Limb (tissue), 2 donors: ENCODE measurements around the gene PALS2.

ENCODE experiments used
- DNase-seq, 2 donors: peaks; one replicate each; pipeline ENCODE4 v3.0.0-alpha.2; 2016; ENCODE audit errors: extremely low spot score in 2 of 2

PALS2 gene, protein sequence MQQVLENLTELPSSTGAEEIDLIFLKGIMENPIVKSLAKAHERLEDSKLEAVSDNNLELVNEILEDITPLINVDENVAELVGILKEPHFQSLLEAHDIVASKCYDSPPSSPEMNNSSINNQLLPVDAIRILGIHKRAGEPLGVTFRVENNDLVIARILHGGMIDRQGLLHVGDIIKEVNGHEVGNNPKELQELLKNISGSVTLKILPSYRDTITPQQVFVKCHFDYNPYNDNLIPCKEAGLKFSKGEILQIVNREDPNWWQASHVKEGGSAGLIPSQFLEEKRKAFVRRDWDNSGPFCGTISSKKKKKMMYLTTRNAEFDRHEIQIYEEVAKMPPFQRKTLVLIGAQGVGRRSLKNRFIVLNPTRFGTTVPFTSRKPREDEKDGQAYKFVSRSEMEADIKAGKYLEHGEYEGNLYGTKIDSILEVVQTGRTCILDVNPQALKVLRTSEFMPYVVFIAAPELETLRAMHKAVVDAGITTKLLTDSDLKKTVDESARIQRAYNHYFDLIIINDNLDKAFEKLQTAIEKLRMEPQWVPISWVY

GRCh38 chr7:24572997-24573553 lies at the start of gene PALS2:
Gene PALS2 (plus strand): TSS chr7:24573452. CDS start chr7:24623668, 50,216 bp downstream.
- DNase-seq = peak; percentile 72 to 91

DNA sequence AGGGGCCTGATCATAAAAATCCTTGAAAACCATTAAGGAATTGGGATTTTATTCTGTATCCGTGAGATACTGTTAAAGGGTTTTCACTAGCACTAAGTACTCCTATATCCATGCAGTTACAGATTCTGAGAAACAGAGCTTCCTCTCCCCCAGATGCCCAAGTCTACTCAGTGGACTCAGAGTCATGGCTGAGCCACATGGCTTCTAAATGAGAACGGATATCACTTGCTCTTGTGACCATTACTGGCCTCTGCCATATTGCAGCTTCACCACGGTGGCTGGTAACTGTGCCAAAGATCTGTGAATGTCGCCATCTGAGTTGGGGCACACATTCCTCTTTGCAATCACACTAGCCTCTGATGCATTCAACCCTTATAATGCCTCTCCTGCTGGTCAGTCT lies 42.0 kb upstream of the PALS2 start:
- no peak for DNase-seq

DNA sequence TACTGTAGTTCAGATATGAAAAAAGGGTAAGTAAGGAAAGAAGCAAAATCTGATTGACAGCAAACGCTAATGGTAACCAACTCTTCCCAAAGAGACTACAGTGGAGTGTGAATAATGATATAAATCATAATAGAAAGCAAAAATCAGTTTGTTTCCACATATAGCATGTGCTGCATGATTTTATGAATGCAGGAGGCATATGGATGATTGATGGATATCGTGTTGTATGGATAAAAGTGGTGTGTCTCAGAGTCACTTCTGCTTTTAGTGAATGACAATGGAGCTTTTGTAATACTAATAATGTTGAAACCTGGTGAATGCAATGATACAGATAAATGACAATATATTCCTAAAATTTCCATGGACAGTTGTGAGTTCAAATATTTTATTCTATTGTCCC lies 36.6 kb upstream of the PALS2 start:
- DNase-seq = no peak

DNA sequence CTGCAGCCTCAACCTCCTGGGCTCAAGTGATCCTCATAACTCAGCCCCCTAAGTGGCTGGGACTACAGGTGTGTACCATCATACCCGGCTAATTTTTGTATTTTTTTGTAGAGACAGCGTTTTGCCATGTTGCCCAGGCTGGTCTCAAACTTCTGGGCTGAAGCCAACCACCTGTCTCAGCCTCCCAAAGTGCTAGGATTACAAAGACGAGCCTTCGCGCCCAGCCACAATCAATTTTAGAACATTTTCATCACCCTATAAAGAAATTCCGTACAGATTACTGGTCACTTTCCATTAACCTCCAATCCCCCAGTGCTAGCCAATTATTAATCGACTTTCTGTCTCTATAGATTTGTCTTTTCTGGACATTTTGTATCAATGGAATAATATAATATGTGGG lies 32.3 kb upstream of the PALS2 start:
- DNase-seq = no peak

GRCh38 chr7:24545215-24545614 lies 28.0 kb upstream of the PALS2 start:
- no peak for DNase-seq

- no peak for DNase-seq
Measured at GRCh38 chr7:24548390-24548789, 24.9 kb upstream of the PALS2 start.

GRCh38 chr7:24549991-24550390 lies 23.3 kb upstream of the PALS2 start:
- no peak for DNase-seq

GRCh38 chr7:24555184-24555583 lies 18.1 kb upstream of the PALS2 start:
- no peak for DNase-seq

- peak in 1 of 2 donors; percentile 3 for DNase-seq
Measured at GRCh38 chr7:24555719-24556118, 17.5 kb upstream of the PALS2 start.

DNA sequence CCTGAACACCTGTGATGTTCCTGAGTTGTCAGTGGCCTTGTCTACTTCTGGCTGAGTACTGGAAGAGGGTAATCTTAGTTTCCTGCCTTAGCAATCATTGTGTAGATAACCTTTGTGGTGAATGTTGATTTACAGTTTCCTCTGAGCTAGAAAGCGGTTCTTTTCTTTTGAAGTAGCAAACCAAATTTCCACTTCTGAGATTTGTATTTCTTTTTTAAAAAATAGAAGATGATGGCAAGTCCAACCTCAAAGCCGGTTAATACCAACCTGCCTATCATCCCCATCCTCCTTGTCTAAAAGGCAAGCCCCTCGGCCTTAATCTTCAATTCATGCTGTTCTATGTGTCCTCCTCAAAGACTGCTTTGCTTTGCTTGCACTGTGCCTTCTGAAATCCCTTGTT lies 12.5 kb upstream of the PALS2 start:
- DNase-seq = no peak

DNA sequence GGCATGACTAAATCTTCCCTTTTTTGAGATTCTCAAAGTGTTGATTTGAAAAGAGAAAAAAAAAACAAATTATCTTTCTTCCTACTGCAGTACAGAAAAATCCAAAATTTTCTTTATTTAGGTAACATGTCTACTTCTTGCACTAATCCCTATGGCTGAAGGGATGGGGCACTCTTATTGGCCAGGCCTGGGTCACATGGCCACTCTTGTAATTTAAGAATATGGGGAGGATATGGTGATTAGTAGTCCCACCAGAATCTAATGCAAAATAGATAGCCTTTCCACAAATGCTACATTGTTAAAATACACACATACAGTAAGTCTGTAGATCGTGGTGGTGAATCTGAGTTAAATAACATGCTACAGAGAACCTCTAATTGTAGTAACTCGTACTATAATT lies 7.0 kb upstream of the PALS2 start:
- DNase-seq = no peak

- no peak for DNase-seq
Measured at GRCh38 chr7:24570983-24571382, 2.3 kb upstream of the PALS2 start.

DNA sequence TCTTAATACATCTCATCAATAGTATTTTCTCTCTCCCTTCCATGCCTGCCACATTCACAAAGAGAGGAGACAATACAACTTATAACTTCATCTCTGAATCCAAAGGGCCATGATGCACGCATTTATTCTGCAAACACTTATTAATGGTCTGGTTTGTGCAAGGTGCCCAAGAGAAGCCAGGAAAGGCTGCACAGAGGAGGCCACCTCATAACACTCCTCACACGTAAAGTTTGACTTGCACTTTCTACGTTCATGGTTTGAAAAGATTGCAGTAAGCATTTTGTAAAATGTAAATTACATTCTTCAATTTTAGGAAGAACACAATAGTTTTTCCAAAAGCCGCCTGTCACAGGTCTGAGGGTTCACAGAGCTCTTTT lies 1.2 kb upstream of the PALS2 start:
- DNase-seq = no peak

GRCh38 chr7:24572393-24572996 lies 757 bp upstream of the PALS2 start:
- DNase-seq = peak; percentile 17 to 61

DNA sequence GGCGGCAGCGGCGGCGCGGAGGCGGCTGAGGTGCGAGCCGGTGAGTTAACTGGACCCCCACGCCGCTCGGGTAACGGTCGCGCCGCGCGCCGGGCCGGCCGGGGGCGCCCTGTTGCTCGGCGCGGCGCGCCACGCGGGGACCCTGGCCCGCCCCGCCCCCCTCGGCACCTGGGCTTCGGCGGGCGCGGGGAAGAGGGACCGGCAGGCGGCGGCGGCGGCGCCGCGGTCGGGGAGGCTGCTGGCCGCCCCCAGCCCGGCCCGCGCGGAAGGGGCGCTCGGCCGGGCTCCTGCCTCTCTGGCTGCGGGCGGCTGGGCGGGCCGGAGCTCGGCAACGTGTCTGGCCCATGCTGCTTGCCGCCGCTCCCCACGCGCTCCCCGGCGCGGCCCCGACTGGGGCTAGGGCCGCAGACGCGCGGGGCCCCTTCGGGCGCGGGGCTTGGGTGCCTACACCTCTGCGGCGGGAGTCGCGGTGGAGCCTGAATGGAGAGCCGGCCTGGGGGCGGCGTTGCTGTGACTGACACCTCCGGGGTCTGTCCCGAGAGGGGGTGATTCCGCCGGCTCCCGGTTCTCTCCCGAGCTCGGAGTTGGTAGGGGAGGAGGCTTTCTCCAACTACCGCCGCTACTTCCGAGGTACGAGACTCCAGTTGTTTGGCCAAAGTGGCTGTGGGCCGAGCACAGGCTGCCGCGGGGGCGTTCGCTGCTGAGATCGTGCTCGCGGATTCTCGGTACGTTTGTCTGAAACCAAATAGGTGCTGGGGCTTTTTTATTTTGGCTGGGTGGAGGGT lies 494 bp downstream of the PALS2 start:
- peak; percentile 49 to 78 for DNase-seq

GRCh38 chr7:24574386-24574785 lies 1.1 kb downstream of the PALS2 start:
- DNase-seq = peak in 1 of 2 donors; percentile 6

DNA sequence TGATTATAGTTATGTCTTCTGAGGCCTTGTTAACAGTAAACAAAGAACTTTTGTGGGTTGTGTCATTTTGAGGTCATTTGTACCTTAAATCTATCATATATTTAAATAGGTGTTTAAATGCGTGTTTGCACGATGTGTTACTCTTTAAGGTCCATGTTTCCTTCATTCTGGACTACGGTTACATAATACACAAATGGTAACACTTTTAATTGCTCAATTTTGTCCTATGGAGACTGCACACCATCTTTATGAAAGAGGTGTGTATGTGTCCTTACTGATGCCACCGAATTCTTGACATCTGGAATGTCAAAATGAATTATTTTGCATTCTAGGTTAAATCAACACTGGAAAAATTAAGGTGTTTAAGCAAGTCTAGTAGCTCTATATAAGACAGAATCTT lies 1.7 kb downstream of the PALS2 start:
- DNase-seq = no peak

DNA sequence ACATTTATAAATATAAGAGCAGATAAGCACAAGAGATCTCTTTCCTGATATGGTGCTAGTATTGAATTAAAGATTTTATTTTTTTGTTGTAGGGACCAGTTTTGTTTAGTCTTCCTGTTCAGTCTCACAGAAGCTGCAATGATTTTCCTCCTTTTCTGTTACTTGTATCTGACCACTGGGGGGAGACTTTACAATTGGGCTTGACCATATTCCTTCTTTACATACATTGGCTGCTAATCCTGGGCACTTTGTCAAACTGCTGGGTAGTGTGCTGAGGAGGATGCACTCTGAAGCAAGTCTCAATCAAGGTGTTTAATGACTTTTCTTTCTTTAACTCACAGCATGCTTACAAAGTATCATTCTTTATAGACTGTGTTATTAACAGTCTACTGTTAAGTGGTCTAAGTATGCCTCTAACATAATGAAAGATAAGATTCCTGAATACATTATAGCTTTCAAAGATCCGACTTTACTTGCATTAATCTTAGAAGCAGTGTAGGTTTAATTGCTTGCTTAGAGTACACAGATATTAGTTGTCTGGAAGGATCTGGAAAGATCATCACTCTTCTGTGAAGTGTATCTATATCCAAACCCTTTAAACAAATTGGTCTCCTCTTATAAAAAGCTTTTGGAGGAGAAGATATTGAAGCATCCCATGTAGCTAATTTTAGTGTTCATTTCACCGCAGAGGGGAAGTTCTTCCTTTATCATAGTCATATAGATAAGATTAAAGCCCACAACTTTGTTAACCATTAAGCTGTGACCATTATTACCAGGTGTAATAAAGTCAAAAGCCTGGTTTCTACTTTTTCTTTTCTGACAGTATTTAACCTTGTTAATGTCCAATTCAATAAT lies 3.1 kb downstream of the PALS2 start:
- DNase-seq = peak; percentile 31 to 87

DNA sequence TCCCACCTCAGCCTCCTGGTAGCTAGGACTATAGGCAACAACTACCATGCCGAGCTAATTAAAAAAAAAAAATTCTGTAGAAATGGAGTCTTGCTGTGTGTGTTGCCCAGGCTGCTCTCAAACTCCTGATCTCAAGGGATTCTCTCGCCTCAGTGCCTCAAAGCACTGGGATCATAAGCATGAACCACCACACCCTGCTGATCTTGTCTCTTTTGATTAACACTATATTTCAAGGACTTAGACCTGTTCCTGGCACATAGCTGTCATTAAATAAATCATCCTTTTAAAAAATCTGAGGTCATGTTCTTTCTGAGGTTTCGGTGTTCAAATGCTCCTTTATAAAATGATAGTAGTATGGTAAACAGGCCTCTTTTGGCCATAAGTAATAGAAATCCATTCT lies 4.8 kb downstream of the PALS2 start:
- no peak for DNase-seq

GRCh38 chr7:24580283-24580946 lies 7.2 kb downstream of the PALS2 start:
- no peak for DNase-seq
